ENCODE data around the gene PBX3. TPM values are rescaled to one million over a fixed set of nuclear protein-coding genes. Genes with fewer than 3 reads are reported as not detected.

Gene PBX3
- total and polyA plus RNA-seq, 10 donors: 7.2 to 58.4 (median 34.1) TPM

DNA sequence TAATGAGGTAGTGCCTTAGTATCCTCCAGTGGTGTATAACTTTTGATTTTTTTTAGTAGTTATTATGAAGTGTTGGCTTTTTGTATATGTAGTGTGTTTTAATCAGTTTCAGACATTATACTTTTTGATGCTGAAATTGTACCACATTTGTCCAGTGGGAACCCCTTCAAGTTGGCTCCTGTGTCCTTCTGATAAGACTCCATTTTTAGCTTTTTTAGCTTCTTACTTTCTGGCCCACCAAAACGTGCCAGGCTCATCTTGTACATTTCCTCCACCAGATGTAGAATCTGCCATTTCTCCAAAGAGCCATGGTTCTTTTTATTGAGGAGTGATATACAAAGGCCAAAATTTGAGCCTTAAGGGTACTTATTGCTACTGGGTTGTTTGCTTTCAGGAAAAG lies 84.4 kb downstream of the PBX3 start:
- H3K36me3 ChIP-seq: no peaks in the 10 kb centered on the region
- DNase-seq: no peak
- TF ChIP-seq, protein P1, sequence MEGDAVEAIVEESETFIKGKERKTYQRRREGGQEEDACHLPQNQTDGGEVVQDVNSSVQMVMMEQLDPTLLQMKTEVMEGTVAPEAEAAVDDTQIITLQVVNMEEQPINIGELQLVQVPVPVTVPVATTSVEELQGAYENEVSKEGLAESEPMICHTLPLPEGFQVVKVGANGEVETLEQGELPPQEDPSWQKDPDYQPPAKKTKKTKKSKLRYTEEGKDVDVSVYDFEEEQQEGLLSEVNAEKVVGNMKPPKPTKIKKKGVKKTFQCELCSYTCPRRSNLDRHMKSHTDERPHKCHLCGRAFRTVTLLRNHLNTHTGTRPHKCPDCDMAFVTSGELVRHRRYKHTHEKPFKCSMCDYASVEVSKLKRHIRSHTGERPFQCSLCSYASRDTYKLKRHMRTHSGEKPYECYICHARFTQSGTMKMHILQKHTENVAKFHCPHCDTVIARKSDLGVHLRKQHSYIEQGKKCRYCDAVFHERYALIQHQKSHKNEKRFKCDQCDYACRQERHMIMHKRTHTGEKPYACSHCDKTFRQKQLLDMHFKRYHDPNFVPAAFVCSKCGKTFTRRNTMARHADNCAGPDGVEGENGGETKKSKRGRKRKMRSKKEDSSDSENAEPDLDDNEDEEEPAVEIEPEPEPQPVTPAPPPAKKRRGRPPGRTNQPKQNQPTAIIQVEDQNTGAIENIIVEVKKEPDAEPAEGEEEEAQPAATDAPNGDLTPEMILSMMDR (IDR thresholded peaks at IDR 0.05 in 8 of 11, conservative IDR thresholded peaks at IDR 0.05 in 3 of 11): no peak
- TF ChIP-seq POLR2AphosphoS5 (IDR thresholded peaks at IDR 0.05) (no peak), POLR2A (IDR thresholded peaks at IDR 0.05) (no peak)
- intact Hi-C loops (cut with DNase I; ENCODE audit: low total_unique reads): no loop called here
- peaks cover 0 to 28% (median 17%) of the 10 kb centered on the region in 6 donors for H3K4me1 ChIP-seq
- no peak overlapping the region for H3K4me3 ChIP-seq
- no peaks in the 10 kb centered on the region for H3K9me3 ChIP-seq
- WGBS, 5 donors: 74 to 97% (median 86%) methylated on average over 1 of the region's 1 CpG
- H3K27ac ChIP-seq: no peak overlapping the region
- no peaks in the 10 kb centered on the region for H3K27me3 ChIP-seq (replicated peaks in 1 of 7)

GRCh38 chr9:125835655-125836054 lies 88.5 kb downstream of the PBX3 start:
- WGBS, 5 donors: 54 to 74% (median 62%) methylated on average over 1 of the region's 1 CpG
- Histone ChIP-seq H3K27me3 (replicated peaks in 1 of 7) (no peaks in the 10 kb centered on the region), H3K36me3 (no peaks in the 10 kb centered on the region), H3K27ac (no peak overlapping the region), H3K9me3 (no peaks in the 10 kb centered on the region), H3K4me3 (no peak overlapping the region), H3K4me1 (peaks cover 0 to 31% (median 16%) of the 10 kb centered on the region in 6 donors)
- DNase-seq: no peak
- intact Hi-C loops (cut with DNase I; ENCODE audit: low total_unique reads): no loop called here
- TF ChIP-seq POLR2AphosphoS5 (IDR thresholded peaks at IDR 0.05) (no peak), POLR2A (IDR thresholded peaks at IDR 0.05) (no peak)
- TF ChIP-seq, protein P1 (IDR thresholded peaks at IDR 0.05 in 8 of 11, conservative IDR thresholded peaks at IDR 0.05 in 3 of 11): no peak

GRCh38 chr9:125839317-125839716 lies 92.1 kb downstream of the PBX3 start:
- DNase-seq: no peak
- H3K4me3 ChIP-seq: no peak overlapping the region
- no peaks in the 10 kb centered on the region for H3K9me3 ChIP-seq
- intact Hi-C loops (cut with DNase I; ENCODE audit: low total_unique reads): no loop called here
- 23 to 45% (median 36%) methylated on average over 2 of the region's 2 CpGs for WGBS, 5 donors
- TF ChIP-seq POLR2AphosphoS5 (IDR thresholded peaks at IDR 0.05) (no peak), POLR2A (IDR thresholded peaks at IDR 0.05) (no peak)
- TF ChIP-seq, protein P1 (IDR thresholded peaks at IDR 0.05 in 8 of 11, conservative IDR thresholded peaks at IDR 0.05 in 3 of 11): no peak
- H3K4me1 ChIP-seq: peaks cover 0 to 52% (median 29%) of the 10 kb centered on the region in 6 donors
- no peaks in the 10 kb centered on the region for H3K36me3 ChIP-seq
- H3K27ac ChIP-seq: peak overlapping the region in 3 of 8 donors; percentile 12 to 19 (median 14)
- H3K27me3 ChIP-seq (replicated peaks in 1 of 7): no peaks in the 10 kb centered on the region

DNA sequence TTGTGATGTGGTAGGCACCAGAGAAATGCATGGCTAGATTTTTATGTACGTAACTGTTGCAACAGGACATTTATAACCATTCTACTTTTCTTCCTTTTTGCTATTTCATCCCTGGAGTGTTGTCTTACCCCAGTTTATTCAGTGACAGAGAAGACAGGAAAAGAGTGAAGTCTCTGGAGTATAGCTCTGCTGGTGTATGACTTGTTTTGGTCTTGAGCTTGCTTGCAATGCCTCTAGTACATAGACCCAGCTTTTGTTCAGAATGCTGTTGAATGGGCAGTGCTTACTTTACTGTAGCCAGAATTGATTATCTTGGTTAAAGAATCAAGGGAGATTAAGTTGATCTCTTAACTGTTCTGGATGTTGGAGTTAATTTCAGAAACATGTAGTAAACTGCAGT lies 94.3 kb downstream of the PBX3 start:
- no peaks in the 10 kb centered on the region for H3K9me3 ChIP-seq
- no peak overlapping the region for H3K4me3 ChIP-seq
- H3K27ac ChIP-seq: no peak overlapping the region
- no peak for TF ChIP-seq POLR2AphosphoS5 (IDR thresholded peaks at IDR 0.05)
- TF ChIP-seq, protein P1 (IDR thresholded peaks at IDR 0.05 in 8 of 11, conservative IDR thresholded peaks at IDR 0.05 in 3 of 11): no peak
- no peak for TF ChIP-seq POLR2A (IDR thresholded peaks at IDR 0.05)
- H3K4me1 ChIP-seq: peaks cover 0 to 63% (median 29%) of the 10 kb centered on the region in 6 donors
- WGBS, 5 donors: 41 to 69% (median 57%) methylated on average over 1 of the region's 1 CpG
- H3K36me3 ChIP-seq: no peaks in the 10 kb centered on the region
- no peak for DNase-seq
- no peaks in the 10 kb centered on the region for H3K27me3 ChIP-seq (replicated peaks in 1 of 7)
- intact Hi-C loops (cut with DNase I; ENCODE audit: low total_unique reads): no loop called here
